K562 (cell line): ENCODE results near the gene MATN1. TPM values are rescaled to one million over a fixed set of nuclear protein-coding genes. Genes with fewer than 3 reads are reported as not detected.

Source experiments
- POLR2AphosphoS5 ChIP-seq: IDR thresholded peaks from 2 replicates; pipeline ENCODE4 v1.6.1; 2011; ENCODE audit warnings: mild to moderate bottlenecking, low read depth, low read length, moderate library complexity; ENCODE audit not compliant: control insufficient read depth, insufficient read depth
- TOE1 ChIP-seq, 2 experiments: fragments of 450-650 bp in 1 of 2; sonication (generic) in 1 of 2; formaldehyde crosslinking in 1 of 2; IDR thresholded peaks; 2 replicates each; pipeline versions ENCODE4 v1.7.1 to v1.8.0; 2016 to 2022; ENCODE audit warnings: borderline replicate concordance in 2 of 2, mild to moderate bottlenecking in 2 of 2, antibody characterized with exemption in 1 of 2, inconsistent platforms in 1 of 2, low read depth in 1 of 2, missing genetic modification reagents in 1 of 2, moderate library complexity in 1 of 2
- ZBED1 ChIP-seq: IDR thresholded peaks from 2 replicates; pipeline ENCODE4 v1.6.1; 2014
- polyA plus RNA-seq, 8 experiments: library from polyadenylated mRNA; depleted of rRNA in 4 of 8; stranded (reverse) in 5 of 8; unstranded in 3 of 8; fragments of >200 nt; fragmentation: Nextera tagmentation in 2 of 8; fragmentation: Illumina TruSeq in 1 of 8; extraction: Ambion mirVana in 2 of 8; extraction: Trizol in 1 of 8; gene quantifications; 2 replicates each; pipeline versions ENCODE4 v1.2.1 to v1.2.3, GENCODE V29; 2011 to 2014; ENCODE audit warnings: inconsistent platforms in 1 of 8, missing spikeins in 1 of 8
- total RNA-seq, 7 experiments: library from RNA; depleted of rRNA in 6 of 7; stranded (reverse); fragments of >200 nt in 6 of 7; fragmentation: Illumina TruSeq in 2 of 7; extraction: Trizol in 2 of 7; gene quantifications; 2 replicates each; pipeline versions ENCODE4 v1.2.1 to v1.2.3, GENCODE V29; 2011 to 2021; ENCODE audit warnings: low replicate concordance in 1 of 7
- TF ChIP-seq, protein P1 (sequence below): sonication (generic); formaldehyde crosslinking; IDR thresholded peaks from 2 replicates; pipeline ENCODE4 v1.8.0; 2023; ENCODE audit warnings: missing genetic modification reagents, mild to moderate bottlenecking, borderline replicate concordance

MATN1 gene
- total and polyA plus RNA-seq, 9 of the 15 experiments (the other 6 are each of a cell fraction or from before 2014, with no cell fraction given), result 0.10 to 2.3 (median 1.2) TPM

DNA sequence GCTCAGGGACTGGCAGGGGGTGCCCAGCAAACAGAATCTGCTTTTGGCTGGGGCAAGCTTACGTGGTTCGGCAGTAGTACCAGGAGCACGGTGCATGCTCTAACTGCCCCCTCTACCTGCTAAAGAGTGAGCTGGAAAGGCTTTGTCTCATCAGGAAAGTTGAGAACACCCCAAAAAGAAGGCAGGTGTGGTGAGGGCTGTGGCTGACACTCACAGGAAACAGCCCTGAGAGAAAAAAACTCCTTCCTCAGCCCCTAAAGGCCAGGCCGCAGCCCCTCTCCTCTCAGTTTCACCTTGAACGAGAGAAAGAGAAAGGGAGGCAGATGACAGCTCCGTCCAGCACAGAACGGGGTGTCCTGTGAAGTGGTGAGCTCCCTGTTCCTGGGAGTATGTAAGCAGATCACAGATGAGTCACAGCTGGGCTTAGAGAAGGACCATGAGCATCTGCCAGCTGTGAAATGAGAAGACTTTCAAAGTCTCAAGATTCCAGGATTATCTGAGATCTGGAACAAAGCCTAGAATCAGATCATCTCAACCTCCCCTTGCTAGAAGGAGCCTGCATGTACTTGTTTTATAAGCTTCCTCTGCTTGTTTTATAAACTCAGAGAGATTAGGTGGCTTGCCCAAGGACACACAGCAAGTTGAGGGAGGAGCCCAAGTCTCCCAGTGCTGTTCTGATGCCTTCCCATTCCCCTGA is 20.8 kb upstream of the MATN1 start (continued):
- TF ChIP-seq, protein P1, sequence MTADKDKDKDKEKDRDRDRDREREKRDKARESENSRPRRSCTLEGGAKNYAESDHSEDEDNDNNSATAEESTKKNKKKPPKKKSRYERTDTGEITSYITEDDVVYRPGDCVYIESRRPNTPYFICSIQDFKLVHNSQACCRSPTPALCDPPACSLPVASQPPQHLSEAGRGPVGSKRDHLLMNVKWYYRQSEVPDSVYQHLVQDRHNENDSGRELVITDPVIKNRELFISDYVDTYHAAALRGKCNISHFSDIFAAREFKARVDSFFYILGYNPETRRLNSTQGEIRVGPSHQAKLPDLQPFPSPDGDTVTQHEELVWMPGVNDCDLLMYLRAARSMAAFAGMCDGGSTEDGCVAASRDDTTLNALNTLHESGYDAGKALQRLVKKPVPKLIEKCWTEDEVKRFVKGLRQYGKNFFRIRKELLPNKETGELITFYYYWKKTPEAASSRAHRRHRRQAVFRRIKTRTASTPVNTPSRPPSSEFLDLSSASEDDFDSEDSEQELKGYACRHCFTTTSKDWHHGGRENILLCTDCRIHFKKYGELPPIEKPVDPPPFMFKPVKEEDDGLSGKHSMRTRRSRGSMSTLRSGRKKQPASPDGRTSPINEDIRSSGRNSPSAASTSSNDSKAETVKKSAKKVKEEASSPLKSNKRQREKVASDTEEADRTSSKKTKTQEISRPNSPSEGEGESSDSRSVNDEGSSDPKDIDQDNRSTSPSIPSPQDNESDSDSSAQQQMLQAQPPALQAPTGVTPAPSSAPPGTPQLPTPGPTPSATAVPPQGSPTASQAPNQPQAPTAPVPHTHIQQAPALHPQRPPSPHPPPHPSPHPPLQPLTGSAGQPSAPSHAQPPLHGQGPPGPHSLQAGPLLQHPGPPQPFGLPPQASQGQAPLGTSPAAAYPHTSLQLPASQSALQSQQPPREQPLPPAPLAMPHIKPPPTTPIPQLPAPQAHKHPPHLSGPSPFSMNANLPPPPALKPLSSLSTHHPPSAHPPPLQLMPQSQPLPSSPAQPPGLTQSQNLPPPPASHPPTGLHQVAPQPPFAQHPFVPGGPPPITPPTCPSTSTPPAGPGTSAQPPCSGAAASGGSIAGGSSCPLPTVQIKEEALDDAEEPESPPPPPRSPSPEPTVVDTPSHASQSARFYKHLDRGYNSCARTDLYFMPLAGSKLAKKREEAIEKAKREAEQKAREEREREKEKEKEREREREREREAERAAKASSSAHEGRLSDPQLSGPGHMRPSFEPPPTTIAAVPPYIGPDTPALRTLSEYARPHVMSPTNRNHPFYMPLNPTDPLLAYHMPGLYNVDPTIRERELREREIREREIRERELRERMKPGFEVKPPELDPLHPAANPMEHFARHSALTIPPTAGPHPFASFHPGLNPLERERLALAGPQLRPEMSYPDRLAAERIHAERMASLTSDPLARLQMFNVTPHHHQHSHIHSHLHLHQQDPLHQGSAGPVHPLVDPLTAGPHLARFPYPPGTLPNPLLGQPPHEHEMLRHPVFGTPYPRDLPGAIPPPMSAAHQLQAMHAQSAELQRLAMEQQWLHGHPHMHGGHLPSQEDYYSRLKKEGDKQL, result no peak
- TF ChIP-seq TOE1 (IDR thresholded peaks at IDR 0.05; ENCODE audit: borderline replicate concordance) (no peak), TOE1 (CRISPR knock-in tag; IDR thresholded peaks at IDR 0.05; ENCODE audit: borderline replicate concordance, low read depth) (no peak), ZBED1 (no peak), POLR2AphosphoS5 (no peak)
